Upper lobe of left lung (tissue), 6 donors: ENCODE results near the gene TRPM5. TPM values are rescaled to one million over a fixed set of nuclear protein-coding genes. Genes with fewer than 3 reads are reported as not detected.

Source experiments
- ATAC-seq, 2 donors: fragments of 200-7000 bp; cut with Tn5 transposase; one replicate each; pipeline ENCODE4 v1.9.1; 2022; ENCODE audit warnings: mild to moderate bottlenecking in 2 of 2, moderate library complexity in 2 of 2; ENCODE audit not compliant: low FRiP score in 2 of 2
- DNase-seq, 2 donors: peaks; one replicate each; pipeline ENCODE4 v3.0.0-alpha.2; 2019 to 2020
- H3K27ac ChIP-seq, 4 donors: fragments of 200-600 bp; sonication (generic); one replicate each; pipeline ENCODE4 v1.5.1; 2016 to 2019
- H3K27me3 ChIP-seq, 4 donors: fragments of 200-600 bp; sonication (generic); one replicate each; pipeline ENCODE4 v1.5.1; 2017 to 2019
- H3K36me3 ChIP-seq, 4 donors: fragments of 200-600 bp; sonication (generic); one replicate each; pipeline ENCODE4 v1.5.1; 2016 to 2019
- H3K4me1 ChIP-seq, 4 donors: fragments of 200-600 bp; sonication (generic); one replicate each; pipeline ENCODE4 v1.5.1; 2018 to 2019
- H3K4me3 ChIP-seq, 4 donors: fragments of 200-600 bp; sonication (generic); one replicate each; pipeline ENCODE4 v1.5.1; 2017 to 2019; ENCODE audit warnings: mild to moderate bottlenecking in 2 of 4, moderate library complexity in 1 of 4
- H3K9me3 ChIP-seq, 4 donors: fragments of 200-600 bp; sonication (generic); one replicate each; pipeline ENCODE4 v1.5.1; 2018 to 2019
- EP300 ChIP-seq, 4 donors: sonication (generic); formaldehyde crosslinking; IDR thresholded peaks; one replicate each; pipeline ENCODE4 v1.5.1; 2017; ENCODE audit warnings: antibody characterized with exemption in 4 of 4, control low read depth in 2 of 4
- POLR2A ChIP-seq, 4 donors: fragments of 450-650 bp; IDR thresholded peaks; one replicate each; pipeline ENCODE4 v1.5.1; 2016 to 2017; ENCODE audit warnings: antibody characterized with exemption in 4 of 4, mild to moderate bottlenecking in 2 of 4
- POLR2AphosphoS5 ChIP-seq, 2 donors: sonication (generic); formaldehyde crosslinking; IDR thresholded peaks; one replicate each; pipeline ENCODE4 v1.5.1; 2017; ENCODE audit warnings: antibody characterized with exemption in 2 of 2
- WGBS, 2 donors: methylation state at CpG; one replicate each; pipeline ENCODE4 v1.1.5; 2017 to 2018; 5-methylcytosine and 5-hydroxymethylcytosine counted together
- total RNA-seq, 6 donors: library from RNA; depleted of rRNA in 4 of 6; stranded (reverse); fragments of >200 nt in 4 of 6; gene quantifications; one replicate each; pipeline versions ENCODE4 v1.1.0 to v1.2.1, GENCODE V29; 2016 to 2021
- TF ChIP-seq, protein P1 (sequence below), 6 experiments: fragments of 450-650 bp in 4 of 6; fragments of 200-600 bp in 2 of 6; sonication (generic) in 2 of 6; IDR thresholded peaks; one replicate each; pipeline ENCODE4 v1.5.1; 2016 to 2019; ENCODE audit warnings: antibody characterized with exemption in 6 of 6
- donor health status: DM: no; HTN: no; CAD: no; lungs with moderate emphysema.
- donor health status: DM: no; HTN: yes; CAD: no; lungs with severe emphysema.

TRPM5 gene
- total RNA-seq, 6 donors from 2014 or later, result not detected

DNA sequence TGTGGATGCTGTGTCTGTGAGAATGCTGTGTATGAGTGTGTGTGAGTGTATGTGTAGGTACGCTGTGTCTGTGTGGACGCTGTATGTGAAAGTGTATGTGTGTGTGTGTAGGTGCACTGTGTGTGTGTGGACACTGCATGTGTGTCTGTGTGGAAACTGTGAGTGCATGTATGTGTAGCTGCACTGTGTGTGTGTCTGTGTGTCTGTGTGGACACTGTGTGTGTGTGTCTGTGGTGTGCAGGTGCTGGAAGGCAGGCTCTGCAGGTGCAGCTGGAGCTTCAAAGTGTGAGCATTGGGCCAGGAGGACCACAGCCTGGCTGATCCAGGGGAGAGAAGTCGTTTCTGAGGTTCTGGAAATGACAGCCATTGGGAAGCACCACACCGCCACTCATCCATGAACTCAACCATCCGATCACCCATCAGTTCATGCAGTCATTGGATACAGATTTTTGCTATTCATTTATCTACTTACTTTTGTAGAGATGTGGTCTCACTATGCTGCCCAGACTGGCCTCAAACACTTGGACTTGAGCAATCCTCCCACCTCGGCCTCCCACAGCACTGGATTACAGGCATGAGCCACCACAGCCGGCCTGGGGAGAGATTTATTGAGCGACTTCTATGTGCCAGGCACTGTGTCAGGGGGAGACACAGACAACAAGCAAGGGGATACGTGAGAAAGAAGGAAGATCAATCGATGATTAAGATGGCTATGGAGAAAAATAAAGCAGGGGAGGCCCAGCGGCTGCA lies 9.6 kb downstream of the TRPM5 start:
- ATAC-seq, result no peak

DNA sequence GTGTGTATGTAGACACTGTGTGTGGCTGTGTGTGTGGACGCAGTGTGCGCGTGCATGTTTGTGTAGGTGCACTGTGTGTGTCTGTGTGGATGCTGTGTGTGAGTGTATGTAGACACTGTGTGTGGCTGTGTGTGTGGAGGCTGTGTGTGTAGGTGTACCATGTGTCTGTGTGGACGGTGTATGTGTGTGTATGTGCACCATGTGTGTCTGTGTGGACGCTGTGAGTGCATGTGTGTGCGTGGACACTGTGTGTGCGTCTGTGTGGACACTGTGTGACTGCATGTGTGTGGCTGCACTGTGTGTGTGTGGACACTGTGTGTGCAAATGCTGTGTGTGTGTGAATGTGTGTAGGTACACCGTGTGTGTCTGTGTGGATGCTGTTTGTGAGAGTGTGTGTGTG lies 10.3 kb downstream of the TRPM5 start:
- ATAC-seq (no peak), DNase-seq (no peak)
- WGBS, 2 donors, result 83 to 93% methylated on average over 8 of the region's 8 CpGs

More for the DNA sequence above, 9.6 kb downstream of the TRPM5 start:
- TF ChIP-seq, protein P1, sequence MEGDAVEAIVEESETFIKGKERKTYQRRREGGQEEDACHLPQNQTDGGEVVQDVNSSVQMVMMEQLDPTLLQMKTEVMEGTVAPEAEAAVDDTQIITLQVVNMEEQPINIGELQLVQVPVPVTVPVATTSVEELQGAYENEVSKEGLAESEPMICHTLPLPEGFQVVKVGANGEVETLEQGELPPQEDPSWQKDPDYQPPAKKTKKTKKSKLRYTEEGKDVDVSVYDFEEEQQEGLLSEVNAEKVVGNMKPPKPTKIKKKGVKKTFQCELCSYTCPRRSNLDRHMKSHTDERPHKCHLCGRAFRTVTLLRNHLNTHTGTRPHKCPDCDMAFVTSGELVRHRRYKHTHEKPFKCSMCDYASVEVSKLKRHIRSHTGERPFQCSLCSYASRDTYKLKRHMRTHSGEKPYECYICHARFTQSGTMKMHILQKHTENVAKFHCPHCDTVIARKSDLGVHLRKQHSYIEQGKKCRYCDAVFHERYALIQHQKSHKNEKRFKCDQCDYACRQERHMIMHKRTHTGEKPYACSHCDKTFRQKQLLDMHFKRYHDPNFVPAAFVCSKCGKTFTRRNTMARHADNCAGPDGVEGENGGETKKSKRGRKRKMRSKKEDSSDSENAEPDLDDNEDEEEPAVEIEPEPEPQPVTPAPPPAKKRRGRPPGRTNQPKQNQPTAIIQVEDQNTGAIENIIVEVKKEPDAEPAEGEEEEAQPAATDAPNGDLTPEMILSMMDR (IDR thresholded peaks at IDR 0.05), result no peak
- no peak for TF ChIP-seq POLR2AphosphoS5 (IDR thresholded peaks at IDR 0.05)
- TF ChIP-seq EP300 (IDR thresholded peaks at IDR 0.05), result no peak
- TF ChIP-seq POLR2A (IDR thresholded peaks at IDR 0.05), result no peak
- WGBS, 2 donors, result 85 to 86% methylated on average over 11 of the region's 11 CpGs
- H3K9me3 ChIP-seq, result no peaks in the 10 kb centered on the region
- H3K4me1 ChIP-seq, result no peaks in the 10 kb centered on the region
- no peaks in the 10 kb centered on the region for H3K27me3 ChIP-seq
- H3K36me3 ChIP-seq, result no peaks in the 10 kb centered on the region
- no peak overlapping the region for H3K27ac ChIP-seq
- DNase-seq, result no peak
- H3K4me3 ChIP-seq, result no peak overlapping the region

DNA sequence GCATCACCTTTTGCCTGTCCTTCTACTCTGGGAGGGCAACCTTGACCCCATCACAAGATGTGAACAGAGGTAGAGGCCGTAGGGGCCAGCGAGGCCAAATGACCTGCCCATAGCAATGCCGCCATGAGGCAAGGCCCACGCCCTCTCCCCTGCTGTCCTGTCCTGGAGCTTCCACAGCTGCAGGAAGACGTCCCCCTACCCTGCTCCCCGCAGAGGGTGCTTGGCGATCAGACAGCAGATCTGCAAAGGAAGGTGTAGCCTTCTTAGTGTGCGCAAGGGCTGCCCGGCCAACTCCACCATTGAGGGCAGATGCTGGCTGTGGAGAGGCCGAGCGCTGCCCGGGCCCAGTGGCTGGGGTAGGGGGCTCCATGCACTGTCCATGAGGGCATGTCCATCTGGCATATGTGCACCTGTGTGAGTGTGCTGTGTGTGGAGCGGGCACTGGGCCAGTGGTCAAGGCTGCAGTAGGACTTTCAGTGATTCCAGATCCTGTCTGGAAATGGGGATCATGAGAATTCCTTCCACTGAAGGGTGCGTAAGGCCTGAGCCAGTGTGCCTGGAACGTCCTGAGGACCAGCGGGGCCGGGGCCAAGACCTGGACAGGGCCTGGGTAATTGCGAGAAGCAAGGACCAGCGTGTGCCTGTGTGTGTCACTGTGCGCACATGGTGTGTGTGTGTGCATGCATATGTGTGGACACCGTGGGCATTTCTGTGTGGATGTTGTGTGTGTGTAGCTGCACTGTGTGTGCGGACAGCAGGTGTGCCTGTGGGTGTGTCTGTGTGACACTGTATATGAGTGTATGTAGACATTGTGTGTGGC lies 11.0 kb downstream of the TRPM5 start:
- Histone ChIP-seq H3K4me3 (no peak overlapping the region), H3K27me3 (no peaks in the 10 kb centered on the region), H3K27ac (no peak overlapping the region), H3K4me1 (no peaks in the 10 kb centered on the region), H3K9me3 (no peaks in the 10 kb centered on the region), H3K36me3 (no peaks in the 10 kb centered on the region)
- ATAC-seq, result no peak
- TF ChIP-seq POLR2AphosphoS5 (IDR thresholded peaks at IDR 0.05) (no peak), EP300 (IDR thresholded peaks at IDR 0.05) (no peak), POLR2A (IDR thresholded peaks at IDR 0.05) (no peak)
- TF ChIP-seq, protein P1 (IDR thresholded peaks at IDR 0.05), result no peak
- 92 to 94% methylated on average over 11 to 22 of the region's 22 CpGs for WGBS, 2 donors
- peak in 1 of 2 donors; percentile 60 for DNase-seq

More for the DNA sequence above, 10.3 kb downstream of the TRPM5 start:
- no peaks in the 10 kb centered on the region for H3K9me3 ChIP-seq
- no peaks in the 10 kb centered on the region for H3K4me1 ChIP-seq
- H3K36me3 ChIP-seq, result no peaks in the 10 kb centered on the region
- H3K4me3 ChIP-seq, result no peak overlapping the region
- H3K27me3 ChIP-seq, result no peaks in the 10 kb centered on the region
- TF ChIP-seq POLR2AphosphoS5 (IDR thresholded peaks at IDR 0.05), result no peak
- TF ChIP-seq, protein P1 (IDR thresholded peaks at IDR 0.05), result no peak
- no peak for TF ChIP-seq POLR2A (IDR thresholded peaks at IDR 0.05)
- no peak for TF ChIP-seq EP300 (IDR thresholded peaks at IDR 0.05)
- H3K27ac ChIP-seq, result no peak overlapping the region

DNA sequence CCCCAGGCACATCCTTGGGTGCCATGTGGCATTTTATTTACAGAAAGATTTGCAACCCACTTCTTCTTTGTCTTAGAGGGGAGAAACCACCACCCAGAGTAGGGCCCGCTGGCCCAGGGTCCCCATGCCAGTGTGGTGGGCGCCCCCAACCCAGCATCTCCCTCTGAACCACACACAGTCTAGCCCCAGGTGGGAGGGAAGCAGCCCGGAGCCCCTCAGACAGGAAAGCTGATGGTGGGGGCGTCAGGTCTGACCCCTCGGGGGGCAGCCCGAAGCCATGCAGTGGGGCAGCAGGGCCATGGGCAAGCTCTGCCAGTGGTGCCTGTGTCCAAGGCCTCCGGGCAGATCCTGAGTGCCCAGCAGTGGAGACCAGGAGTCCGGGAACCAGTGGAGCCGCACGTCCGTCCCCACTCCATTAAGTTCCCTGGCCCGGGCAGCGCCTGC lies 11.7 kb downstream of the TRPM5 start:
- Histone ChIP-seq H3K4me3 (no peak overlapping the region), H3K9me3 (no peaks in the 10 kb centered on the region), H3K27ac (no peak overlapping the region), H3K36me3 (no peaks in the 10 kb centered on the region), H3K27me3 (no peaks in the 10 kb centered on the region), H3K4me1 (no peaks in the 10 kb centered on the region)
- TF ChIP-seq POLR2A (IDR thresholded peaks at IDR 0.05) (no peak), EP300 (IDR thresholded peaks at IDR 0.05) (no peak), POLR2AphosphoS5 (IDR thresholded peaks at IDR 0.05) (no peak)
- TF ChIP-seq, protein P1 (IDR thresholded peaks at IDR 0.05), result no peak
- 98 to 100% methylated on average over 2 to 13 of the region's 13 CpGs for WGBS, 2 donors
- peak in 1 of 2 donors; percentile 67 for DNase-seq
- no peak for ATAC-seq
